Ureter (tissue), 1 donor: ENCODE results near the gene ALDH1L1. TPM values are rescaled to one million over a fixed set of nuclear protein-coding genes. Genes with fewer than 3 reads are reported as not detected.

Experiments
- DNase-seq: peaks from one replicate; pipeline ENCODE4 v3.0.0-alpha.2; 2020; ENCODE audit warnings: low spot score
- total RNA-seq: library from RNA; stranded (reverse); gene quantifications from one replicate; pipeline ENCODE4 v1.2.4, GENCODE V29; 2023
- donor health status: DM: yes; HTN: yes; CAD: no.

Gene ALDH1L1
- total RNA-seq, 1 donor from 2014 or later: 129 TPM

- DNase-seq: no peak
These were observed 25.8 kb downstream of the ALDH1L1 start for GRCh38 chr3:126154391-126155279.

DNA sequence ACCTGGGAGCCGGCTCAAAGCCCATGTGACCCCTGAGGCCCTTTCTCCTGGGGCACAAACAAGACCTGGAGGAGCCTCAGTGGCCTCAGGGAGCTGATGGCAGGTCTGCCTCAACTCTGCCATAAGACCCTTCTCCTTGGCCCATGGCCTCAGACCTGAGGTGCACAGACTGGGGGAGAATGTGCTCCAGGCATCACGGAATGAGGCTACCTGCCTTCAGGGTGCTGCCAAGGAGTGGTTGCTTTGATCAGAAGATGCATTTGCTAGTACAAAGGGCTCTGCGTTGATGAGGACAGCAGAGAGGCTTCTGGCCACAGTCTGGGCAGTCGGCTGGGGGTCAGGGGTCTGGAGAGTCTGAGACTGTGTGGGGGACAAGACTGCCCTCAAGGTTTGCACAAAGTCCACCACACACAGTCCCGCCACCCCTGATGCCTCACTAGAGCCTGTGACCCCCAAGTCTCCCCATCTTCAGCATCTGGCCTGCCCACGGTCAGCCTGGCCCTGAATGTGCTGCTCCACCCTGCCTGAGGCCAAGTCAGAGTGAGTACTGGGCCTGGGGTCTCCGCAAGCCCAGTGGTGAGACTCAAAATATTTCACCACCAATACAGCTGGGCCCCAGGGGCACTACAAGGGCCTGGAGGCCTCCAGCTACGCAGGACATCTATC is 26.6 kb downstream of the ALDH1L1 start:
- DNase-seq: no peak

DNA sequence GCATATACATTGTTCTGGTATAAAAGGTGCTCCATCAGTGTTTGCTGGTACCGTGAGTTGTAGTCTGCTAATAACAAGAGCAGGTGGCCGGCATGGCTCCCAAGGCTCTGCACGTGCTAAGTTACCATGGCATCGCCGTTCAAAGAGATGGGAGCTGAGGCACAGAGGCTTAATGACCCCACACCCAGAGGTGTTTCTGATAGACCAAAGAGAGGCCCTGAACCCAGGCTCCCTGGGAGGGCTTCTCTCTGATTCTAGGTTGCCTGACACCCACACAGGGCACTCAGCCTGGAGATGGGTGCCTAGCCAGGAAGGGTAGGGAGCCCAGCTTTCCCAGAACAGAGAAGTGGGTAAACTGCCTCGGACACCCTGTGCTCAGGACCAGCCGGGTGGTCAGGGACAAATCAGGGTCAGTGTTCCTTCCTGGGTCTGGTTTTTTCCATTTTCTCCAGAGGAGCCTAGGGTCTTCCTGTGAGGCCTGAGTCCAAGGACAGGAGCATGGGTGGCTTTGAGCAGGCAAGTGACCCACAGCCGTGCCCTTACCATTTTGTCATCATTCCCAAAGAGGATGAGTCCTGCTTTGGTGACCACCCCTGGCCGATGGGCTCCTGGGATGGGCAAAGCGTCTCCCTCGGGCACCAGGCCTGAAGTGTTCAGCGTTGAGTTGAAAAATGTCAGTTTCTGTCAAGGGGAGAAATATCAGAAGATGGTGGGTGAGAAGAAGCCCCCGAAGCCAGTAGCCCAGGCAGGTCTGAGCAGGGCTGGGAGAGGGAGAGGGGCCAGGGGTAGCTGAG is 27.3 kb downstream of the ALDH1L1 start:
- DNase-seq: no peak

GRCh38 chr3:126152458-126152857 is 27.9 kb downstream of the ALDH1L1 start:
- no peak for DNase-seq

DNA sequence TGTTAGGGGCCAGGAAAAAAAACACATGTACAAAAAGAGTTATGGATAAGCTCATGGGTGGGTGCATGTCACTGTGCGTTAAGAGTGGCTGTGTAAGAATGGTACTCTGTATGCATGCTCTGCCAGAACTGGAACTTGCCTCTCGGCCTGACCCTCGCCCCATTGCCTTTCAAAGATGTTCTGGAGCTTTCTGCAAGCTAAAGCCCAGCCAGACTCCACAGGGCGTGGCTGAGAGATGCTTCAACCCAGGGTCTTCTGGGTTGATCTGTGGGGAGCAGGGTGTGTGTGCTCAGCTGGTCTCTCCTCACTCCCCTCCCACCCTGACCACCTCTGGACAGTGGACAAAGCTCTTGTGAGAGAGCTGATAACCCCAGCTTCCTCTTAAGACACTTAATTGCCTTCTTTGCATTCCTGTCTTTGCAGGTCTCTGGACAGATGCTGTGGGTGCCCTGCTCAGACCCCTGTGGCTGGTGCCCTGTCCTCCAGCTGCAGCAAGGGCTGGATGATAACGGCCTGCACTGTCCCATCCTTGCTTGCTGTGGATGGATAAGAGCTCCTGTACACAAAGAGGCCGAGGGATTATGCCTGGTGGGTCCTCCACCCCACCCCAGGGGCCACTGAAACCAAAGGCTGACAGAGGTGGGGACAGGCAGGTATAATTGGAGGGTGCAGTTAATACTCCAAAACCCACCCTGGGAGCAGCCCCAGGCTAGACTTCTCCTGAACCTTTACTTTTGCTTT is 28.7 kb downstream of the ALDH1L1 start:
- no peak for DNase-seq

DNA sequence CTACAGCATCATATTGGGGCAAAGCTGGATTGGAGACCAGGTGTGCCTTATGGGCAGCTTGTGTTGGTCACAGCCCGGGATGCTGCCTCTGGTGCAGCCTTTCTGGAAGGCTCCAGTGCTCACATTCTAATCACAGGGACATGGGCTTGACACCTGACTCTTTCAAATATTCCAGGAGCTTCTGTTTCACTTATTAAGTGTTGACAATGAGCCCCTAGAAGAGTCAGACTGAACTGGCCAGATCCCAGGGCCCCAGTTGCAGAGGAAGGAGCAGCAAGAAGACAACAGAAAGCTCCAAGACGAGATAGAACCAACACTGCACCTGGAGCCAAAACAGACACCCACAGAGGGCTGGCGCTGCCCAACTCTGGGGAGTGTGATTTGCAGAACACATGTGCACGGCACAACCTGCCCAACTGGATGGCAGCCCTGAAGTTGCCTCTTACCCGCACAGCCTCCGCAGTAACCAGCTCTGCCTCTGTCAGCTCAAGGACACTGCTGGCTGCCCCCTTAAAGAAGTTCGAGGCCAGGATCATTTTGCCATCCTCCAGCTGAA is 30.3 kb downstream of the ALDH1L1 start:
- peak; percentile 36 for DNase-seq

- DNase-seq: no peak
These were observed 31.0 kb downstream of the ALDH1L1 start for GRCh38 chr3:126149256-126149902.

DNA sequence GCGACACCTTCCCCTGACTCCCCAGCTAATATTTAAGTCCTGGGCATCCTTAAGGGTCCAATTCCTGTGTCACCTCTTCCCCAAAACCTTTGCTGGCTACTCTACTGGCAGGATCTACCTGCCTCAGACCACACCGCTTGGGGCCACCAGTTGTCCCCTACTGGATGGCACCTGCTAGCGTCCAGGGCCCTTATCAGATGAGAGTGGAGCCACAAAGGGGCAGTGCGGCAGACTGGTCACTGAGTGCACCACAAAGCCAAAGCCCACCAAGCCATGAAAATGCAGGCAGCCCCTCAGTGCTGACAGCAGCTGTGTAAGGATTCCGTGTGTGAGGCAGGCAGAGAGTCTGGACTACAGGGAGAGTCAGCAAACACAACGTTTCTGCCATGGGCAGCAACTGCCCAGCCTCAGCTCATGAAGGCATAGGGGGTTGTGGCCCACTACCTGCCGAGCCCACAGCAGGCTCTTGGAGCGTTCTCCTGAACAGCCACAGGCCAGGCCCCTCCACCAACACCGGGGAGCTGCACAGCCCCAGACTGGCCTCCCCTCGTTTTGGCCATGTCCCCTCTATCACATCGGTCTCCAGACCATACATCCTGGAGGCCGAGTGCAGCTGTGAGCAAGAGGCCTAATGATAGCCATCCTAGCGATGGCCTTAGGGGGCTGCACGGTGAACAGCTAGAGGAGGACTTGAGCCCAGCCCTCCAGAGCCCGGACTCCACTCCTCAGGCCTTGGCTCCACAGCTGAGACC is 32.3 kb downstream of the ALDH1L1 start:
- DNase-seq: peak; percentile 24

DNA sequence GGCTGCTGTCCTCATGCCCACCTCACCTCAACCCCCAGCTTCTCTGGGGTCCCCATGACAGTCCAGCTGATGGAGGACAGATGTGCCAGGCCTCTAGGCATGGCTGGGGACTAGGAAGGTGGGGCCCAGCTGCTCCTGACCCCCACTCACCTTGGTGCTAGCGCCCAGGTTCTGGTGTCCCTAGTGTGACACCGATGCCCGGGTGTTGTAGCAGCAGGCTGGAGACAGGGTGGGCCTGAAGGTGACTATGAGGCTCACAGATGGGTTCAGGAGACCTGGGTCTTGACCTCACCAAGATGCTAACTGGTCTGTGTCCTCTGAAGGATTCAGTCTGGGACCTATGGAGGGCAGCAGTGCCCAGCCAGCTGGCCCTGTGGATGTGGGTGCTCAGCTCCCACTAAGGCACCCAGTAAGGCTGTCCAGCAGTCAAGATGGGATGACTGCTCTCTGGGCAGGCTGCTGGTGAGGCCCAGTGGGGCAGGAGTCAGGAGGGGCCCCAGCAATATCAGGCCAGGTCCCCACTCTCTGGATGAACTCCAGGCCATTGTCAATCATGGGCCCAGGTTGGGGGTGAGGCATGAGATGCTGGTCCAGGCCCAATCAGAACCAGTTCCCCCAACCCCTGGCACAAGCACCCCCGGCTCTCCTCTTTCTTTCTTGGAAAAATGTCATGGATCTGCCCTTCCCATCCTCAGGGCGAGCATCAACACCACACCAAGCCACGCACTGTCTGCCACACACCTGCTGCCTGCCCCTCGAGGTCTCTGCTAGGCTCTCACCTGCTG is 33.0 kb downstream of the ALDH1L1 start:
- DNase-seq: peak; percentile 27

- DNase-seq: peak; percentile 37
These were observed 33.8 kb downstream of the ALDH1L1 start for GRCh38 chr3:126146525-126147146.

DNA sequence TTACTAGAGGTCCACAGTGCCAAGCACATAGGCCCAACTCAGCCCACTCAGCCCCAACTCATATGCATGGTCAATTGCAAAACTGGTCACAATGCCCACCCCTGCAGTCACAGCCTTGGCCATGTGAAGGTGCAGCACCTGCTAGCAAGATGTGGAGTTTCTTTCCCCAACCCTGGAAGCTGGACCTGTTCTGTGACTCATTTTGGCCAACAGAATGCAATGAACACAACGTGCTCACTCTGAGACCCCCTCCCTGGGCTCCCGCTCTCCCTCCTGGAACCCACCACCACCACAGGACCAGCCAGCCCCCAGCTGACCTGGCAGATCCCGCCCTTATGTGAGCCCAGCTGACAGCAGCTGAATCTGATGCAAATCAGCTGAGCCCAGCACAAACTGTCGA is 34.4 kb downstream of the ALDH1L1 start:
- no peak for DNase-seq

DNA sequence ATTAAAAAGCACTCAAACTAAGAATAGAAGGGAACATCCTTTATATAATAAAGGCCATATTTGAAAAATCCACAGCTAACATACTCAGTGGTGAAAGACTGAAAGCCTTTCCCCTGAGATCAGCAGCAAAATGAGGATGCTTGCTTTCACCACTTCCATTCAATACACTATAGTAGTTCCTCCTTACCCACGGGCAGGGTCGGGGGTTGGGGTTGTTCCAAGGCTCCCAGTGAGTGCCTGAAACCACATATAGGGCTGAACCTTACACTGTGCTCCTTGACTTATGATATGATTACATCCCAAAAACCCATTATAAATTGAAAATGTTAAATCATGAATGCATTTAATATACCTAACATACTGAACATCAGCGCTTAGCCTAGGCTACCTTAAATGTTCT is 37.7 kb downstream of the ALDH1L1 start:
- no peak for DNase-seq

- DNase-seq: peak; percentile 28
These were observed 42.8 kb downstream of the ALDH1L1 start for GRCh38 chr3:126137490-126138130.

GRCh38 chr3:126136428-126137220 is 43.8 kb downstream of the ALDH1L1 start:
- peak; percentile 29 for DNase-seq

- peak; percentile 39 for DNase-seq
These were observed 44.8 kb downstream of the ALDH1L1 start for GRCh38 chr3:126135406-126136076.

GRCh38 chr3:126135071-126135405 is 45.3 kb downstream of the ALDH1L1 start:
- DNase-seq: peak; percentile 10
